COLO668 (cell line): ENCODE measurements around the gene CCDC102A.

ENCODE experiments used
- DNase-seq: peaks from one replicate; lab custom pipeline; 2025; ENCODE audit not compliant: unreplicated experiment; lab: John Stamatoyannopoulos, UW

The CCDC102A gene

DNA sequence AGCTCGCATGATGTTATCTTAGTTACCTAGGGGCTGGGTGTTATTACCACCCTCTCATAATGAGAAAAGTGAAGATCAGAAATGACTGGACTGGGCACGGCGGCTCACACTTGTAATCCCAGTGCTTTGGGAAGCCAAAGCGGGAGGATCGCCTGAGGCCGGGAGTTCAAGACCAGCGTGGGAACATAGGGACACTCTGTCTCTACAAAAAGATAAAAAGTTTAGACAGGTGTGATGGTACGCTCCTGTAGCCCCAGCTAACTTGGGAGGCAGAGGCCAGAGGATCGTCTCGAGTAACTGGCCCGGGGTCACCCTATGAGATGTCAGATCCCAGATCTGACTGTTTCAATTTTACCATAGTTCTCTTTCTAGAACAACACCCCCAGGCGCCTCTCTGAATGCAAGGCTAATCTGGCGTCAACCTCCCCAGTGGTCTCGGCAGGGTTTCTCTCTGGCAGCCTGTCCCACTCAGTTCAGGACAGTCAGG lies 1.9 kb upstream of the CCDC102A start:
- no peak for DNase-seq

DNA sequence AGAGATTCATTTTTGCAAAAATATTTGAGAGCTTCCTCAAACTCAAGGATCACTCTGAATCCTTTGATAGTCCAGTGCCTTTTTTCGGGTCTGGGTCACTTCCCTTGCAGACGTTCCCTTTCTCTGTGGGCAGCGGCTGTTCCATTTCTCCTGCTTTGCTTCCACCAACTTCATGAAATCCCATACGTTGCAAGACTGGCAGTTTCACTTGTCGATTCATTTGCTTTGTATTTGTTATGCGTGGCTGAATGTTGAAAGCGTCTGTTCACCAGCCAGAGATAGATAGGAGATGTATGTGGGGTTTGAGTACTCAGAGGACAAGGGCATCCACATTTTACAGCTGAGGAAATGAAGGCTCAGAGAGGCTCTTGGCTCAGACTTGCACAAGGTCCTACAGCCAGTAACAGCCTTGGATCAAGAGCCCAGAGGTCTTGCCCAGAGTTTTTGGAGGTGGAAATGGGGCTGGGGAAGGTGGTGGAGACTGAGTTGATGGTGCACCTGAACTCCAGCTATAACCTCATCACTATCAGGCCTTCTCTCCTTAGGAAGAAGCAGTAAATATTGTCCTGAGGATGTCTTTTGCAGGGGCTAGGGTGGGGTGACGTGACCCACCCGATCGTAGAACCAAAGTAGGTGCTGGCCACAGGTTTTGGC lies 1.3 kb upstream of the CCDC102A start:
- no peak for DNase-seq

DNA sequence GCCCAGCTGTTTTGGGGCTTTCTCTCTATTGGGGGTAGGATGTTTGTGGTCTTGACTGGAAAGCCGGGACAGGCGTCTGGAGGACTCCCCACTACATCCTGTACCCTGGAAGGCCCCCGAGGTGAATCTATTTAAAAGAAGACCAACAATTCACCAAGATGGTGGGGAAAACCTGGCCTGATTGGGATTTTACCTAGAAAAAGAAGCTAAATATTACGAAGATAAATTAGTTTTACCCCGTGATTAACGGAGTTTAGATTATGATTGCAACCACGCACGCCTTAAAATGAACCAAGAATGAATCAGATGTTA lies 779 bp upstream of the CCDC102A start:
- no peak for DNase-seq

DNA sequence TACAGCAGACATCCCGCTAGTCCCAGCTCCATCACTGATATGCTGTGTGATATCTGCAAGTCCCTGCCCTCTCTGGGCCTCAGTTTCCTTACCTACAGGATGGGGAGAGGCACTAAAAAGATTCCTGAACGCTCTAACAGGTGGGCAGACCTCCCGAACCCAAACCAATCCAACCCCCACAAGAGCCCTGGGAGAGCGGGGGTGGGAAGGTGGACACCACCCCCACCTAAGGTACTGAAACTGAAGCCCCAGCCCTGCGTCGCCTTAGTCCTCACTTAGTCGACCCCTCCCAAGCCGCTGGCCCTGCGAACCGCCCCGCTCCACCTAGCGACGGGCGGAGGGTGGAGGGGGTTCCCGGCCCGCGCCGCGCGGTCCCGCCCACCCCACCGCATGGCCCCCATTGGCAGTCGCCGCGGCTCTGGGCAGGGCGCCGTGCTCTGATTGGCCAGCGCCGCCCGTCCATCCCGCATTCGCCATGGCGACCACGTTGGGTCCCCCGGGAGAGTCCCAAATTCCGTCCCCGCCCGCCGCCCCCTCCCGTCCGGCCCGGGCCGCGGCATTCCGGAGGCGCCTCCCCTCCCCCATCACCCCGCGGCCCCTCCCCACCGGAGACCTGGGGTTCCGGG lies 578 bp downstream of the CCDC102A start:
- peak; percentile 86 for DNase-seq

DNA sequence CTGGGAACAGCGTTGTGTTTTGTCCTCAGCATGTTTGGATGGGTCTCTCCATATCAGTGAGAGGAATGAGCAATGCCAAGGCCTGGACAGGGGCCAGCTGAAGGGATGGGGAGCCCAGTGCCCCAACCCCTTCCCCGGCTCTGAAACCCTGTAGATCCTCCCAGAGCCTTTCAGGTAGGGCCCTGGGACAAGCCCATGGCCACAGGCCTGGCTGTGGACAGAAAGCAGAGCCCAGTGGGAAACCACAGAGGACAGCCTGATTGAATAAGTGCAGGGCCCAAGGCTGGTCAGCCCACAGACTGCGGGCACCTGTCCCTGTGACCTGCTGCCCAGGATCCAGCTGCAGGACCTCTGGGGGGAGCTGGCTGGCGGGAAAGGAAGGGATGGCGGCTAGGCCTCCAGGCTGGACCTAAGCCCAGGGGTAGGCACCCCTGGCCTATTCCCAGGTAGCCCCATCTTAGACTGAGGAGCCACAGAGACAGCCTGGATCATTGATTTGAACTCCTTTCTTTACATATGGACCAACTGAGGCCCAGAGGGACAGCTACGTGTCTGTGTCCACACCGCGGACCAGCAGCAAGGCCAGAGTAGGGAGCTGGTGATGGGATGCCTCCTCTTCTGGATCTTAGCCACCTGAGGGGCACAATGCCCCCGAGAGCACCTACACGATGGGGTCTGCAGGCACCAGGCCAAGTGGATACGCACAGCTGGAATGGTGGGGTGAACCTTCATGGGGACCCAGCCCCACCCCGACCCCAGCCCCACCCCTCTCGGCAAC lies 1.3 kb downstream of the CCDC102A start:
- DNase-seq = no peak

DNA sequence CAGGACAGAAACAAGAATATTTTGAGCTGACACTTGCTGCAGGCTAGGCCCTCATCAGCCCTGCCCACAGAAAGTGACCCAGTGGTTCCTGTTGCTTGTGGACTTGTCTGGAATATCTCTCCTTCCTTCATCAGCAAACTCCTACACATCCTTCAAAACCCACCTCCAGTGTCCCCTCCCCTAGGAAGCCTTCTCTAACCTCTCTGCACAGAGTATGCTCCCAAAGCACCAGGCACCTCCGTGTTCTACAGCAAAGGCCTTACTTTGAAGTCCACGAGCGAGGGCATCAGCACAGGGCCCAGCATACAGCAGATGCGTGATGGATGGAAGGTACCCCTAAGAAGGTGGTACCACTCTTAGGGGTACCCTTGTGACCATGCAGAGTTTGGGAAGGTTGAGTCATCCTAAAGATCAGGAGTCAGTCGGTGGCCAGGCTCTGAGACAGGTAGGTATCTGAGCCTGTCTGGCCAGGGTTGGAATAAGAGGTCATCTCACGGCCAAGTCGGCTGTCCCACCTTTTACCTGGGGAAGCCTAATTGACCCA lies 2.0 kb downstream of the CCDC102A start:
- DNase-seq = no peak

DNA sequence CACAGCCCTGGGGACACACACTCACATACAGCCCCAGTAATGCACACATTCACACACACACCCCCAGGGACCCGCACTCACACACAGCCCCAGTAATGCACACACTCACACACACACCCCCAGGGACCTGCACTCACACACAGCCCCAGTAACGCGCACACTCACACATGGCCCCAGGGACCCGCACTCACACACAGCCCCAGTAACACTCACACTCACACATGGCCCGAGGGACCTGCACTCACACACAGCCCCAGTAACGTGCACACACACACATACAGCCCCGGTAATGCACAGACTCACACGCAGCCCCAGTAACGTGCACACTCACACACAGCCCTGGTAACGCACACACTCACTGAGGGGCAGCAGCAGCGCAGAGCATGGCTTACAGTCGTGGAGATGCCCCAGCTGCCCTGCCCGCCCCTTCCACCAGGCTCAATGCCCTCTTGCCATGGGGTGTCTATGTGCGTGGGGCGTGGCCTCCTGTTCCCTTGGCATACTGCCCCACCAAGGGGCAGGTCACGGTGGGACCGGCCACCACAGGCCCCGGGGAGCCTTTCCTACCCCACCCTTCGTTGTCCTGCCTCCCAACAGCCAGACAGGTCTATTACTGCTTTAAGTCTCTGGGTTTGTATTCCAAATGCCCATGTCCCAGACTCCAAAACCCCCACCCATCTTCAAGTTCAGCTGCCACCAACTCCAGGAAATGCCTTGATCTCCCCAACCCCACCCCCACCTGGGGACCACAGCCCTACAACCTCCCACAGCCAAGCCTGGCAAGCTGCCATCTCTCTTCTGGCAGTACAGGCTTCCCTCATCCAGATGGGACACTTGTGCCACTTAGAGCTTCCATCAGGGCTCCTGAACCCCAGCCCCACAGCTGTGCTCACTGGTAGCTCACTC lies 2.7 kb downstream of the CCDC102A start:
- peak; percentile 35 for DNase-seq

DNA sequence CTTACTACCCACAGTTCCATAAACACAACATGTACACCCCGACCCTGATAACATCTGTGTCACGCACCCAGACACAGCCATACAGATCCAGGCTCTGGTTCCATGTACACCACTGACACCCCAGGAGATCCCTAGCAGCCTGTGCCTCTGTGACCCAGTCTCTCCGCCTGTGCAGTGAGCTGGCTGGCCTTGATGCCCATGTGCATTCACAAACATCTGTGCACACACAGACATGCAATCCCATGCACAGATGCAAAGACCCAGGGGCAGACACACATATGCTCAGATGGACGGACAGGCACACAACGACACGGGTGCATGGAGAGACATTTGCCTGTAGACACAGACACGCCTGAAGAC lies 4.1 kb downstream of the CCDC102A start:
- no peak for DNase-seq

DNA sequence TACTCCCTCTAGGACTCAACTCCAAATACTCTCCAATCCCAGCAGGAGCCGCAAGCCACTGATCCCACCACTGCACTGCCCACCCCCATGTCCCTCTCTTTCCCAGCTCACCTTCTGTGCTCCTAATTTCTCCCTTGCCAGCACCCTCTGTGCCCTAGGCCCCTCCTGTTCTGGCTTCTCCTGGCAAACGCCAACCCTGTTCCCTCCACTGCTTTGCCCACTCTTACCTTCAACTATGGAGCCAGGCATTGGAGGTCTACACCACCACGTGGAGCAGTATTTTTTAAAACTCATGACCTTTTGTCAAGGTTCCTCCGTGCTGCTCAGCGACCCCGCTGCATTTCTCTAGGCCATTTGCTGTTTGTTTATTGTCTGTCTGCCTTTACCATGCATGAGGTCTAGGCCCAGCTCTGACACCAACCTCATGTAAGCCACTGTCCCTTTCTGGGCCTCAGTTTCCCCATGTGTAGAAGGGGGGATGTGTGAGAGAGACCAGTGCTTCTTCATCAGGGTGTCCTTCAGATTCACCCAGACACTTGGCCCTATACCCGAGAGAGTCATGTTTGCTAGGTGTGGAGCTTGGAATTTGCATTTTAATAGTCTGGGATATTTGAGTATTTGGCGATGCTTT lies 4.6 kb downstream of the CCDC102A start:
- no peak for DNase-seq

DNA sequence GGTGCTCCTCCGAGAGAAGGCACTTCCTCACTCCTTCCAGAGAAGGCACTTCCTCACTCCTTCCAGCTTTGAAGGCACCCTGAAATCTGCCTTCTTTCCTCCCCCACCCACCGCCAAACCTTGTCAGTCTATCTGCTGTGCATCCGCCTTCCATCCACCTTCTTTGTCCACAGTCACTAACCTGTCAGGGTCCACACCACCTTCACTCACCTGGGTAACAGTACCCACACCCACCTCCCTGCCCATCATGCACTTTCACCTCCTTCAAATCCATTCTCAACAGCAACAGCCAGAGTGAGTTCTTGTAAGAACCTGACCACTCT lies 5.2 kb downstream of the CCDC102A start:
- DNase-seq = no peak

DNA sequence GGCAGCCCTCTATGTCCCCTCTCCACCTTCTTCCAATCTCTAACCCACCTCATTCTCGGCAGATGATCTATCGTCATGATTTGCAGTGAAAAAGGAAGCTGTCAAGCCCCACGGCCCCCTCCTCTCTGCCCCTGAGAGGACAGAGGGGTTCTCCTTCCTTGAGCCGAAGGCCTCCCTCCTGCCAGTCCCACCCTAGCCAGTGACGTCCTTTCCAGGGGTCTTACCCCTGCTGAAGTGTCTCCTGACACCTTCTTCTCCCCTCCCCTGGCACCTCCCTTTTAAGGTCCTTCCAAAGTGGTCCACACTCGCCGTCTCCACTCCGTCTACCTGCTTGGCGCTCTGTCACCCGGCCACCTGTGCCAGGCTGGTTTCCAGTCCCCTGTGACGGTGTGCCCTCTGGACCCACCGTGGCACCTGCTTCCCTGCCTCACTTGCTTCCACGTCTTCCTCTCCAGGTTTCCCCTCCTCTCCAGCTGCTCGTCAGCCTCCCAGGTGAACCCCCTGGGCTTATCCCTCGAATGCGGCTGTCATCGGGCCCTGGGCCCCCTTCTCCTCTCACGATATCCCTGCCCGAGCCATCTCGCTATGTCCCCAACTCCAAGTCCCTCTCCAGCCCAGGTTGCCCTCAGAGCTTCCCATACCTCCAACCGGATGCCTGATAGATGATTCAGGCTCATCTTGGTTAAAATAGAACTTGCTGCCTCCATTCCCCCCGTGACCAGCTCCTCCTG lies 5.7 kb downstream of the CCDC102A start:
- DNase-seq = no peak

DNA sequence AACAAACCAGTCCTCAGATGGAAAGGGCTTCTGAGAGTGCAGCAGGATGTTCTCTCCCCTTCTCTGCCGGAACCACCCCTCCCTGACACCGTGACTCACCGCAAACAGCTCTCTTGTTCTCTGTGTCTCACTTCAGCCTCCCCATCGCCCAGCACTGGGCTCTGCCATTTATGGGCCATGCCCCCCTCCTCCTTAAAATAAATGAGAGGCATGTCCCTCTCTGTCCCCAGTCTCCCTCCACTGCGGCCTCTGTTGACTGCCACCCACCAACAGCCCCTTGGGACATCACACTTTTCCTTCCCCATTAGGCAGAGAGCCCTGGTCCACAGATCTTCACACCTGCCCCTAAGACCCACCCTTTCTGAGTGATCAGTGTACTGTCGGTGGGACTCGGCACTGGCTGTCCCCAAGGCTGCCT lies 6.3 kb downstream of the CCDC102A start:
- peak; percentile 60 for DNase-seq

DNA sequence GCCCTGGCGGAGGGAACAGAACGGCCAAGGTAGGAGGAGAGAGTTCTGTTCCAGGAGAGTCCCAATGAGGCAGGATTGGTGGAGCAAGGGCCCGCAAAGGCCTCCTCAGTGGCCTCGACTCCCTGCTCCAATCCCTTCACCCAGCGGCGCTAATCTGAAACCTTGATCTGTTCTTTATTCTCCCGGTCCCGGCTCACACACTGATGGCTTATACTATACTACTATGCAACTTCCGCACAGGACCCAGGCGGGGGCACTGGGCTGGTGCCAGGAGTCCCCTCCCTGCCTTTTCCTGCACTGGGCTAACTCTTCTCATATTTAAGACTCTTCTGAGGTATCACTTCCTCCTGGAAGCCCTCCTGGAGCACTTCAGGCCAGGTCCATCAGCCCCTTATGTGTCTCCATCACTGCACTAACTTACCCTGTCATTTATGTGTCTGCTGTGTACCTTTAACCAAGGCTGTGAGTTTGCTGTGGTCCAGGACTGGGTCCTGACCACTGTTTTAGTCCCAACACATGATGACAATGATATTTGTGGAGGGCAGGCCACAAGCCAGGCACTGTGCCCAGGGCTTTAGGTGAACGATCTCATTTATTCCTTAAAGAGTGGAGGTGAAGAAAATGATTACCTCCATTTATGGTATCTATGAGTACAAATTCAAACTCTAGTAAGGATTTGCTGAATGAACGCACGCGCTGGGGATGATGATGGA lies 6.8 kb downstream of the CCDC102A start:
- DNase-seq = no peak

DNA sequence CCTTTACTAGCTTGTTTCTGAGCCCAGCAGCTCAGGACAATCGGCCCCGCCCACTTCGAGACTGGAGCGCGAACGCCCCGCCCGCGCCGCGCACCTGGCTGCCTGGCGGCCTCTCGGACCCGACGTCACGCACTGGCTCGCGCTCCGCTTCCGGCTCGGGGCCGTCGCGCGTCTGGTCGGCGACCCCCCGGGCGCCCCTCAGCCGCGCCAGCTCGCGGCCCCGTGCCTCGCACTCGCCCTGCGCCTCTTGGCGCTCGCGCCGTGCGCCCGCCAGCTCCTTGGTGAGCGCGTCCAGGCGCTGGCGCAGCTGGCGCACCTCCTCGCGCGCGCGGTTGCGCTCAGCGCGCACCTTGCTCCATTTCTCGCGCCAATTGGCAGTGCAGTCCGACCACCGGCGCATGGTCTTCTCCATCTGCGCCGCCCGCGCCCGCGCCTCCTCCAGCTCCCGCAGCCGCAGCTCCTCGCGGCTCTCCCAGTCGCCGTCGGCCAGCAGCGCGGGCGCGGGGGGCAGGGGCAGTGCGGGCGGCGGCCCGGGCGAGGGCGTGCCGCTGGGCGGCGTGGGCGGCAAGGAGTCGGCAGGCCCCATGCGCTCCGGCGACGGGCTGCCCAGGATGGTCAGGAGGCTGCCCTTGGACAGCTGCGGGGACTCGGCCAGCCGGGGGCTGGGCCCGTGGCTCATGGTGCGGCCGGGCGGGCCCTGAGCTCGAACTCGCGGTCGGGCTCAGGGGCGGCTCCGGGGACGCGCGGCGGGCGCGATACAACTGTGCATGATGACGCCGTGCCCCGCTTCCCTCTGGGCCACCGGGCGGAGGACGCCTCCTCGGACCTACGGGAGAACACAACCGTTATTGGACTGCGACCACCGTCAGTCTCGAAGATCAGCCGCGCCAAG lies 7.6 kb downstream of the CCDC102A start:
- DNase-seq = peak; percentile 75

DNA sequence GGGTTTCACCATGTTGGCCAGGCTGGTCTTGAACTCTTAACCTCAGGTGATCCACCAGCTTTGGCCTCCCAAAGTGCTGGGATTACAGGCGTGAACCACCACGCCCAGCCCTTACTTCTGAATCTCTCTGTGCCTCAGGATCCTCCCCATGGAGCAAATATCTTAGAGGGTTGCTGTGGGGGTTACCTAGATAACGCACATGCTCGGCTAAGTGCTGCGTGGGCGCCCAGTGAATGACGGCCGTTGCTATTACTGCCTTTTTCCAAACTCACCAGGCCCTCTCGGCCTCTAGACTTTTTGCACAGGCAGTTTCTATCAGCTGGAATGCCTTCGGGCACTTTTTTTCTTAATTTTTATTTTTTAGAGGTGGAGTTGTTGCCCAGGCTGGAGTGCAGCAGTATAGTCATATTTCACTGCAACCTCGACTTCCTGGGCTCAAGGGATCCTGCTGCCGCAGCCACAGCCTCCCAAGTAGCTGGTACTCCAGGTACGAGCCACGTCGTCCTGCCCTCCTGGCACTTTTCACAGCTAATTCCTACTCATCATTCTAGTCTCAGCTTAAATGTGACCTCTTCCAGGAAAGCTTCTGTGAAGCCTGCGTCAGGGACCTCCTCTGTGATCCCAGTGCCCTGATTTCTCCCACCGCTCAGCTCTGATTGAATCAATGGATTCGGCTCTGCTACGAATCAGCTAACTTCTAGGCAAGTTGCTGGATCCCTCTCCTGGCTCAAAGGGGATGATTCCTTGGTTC lies 8.6 kb downstream of the CCDC102A start:
- no peak for DNase-seq

DNA sequence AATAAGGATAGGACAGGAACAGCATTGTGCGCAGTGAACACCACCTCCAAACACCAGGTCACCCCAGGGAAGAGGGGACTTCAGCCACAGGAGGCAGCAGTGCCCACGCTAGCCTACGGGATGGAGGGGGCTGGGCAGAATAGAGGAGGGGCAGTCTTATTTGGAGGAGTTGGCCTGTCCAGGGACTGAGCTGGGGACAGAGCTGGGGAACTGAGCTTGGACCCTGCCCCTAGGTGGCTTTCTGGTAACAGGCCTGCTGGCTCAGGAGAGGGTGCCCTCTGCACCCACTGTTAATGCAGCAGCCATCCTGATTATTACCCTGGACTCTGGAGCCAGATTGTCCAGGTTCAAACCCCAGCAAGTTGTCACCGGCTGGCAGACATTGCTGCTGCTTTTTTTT lies 9.3 kb downstream of the CCDC102A start:
- DNase-seq = no peak

DNA sequence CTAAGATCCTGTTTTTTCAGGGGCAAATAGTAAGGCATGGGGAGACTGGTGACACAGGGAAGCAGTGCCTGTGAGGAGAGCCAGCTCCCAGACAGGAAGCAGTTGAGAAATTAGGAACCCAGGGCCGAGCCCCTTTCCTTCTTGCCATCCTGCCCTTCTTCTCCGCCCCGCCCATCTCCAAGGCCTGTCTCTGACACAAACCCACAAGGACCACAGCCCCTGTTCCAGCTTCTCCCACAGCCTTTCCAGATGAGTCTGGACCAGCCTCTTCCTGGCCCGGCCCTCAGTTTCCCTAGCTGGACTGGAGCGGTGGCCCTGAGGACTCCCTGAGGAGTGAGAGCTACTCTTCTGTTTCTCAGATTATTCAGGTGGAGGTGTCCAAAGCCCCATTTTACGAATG lies 9.9 kb downstream of the CCDC102A start:
- DNase-seq = no peak

DNA sequence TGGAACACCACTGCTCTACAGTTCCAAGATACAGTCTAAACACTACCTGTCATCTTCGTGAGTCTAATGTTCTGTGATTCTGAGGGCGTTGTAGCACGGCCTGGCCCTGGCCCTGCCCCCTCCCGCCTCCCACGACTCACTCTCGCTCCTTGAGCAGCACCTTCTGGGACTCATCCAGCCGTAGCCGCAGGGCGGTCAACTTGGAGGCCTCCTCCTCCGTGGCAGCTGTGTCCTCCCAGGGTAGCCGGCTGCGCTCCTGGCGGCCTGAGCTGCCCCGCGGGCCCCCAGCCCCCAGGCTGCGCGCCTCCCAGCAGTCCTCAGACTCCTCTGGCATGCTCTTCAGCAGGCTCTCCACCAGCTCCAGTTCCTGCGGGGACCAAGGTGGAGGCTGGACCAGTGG lies 10.6 kb downstream of the CCDC102A start:
- DNase-seq = no peak
